Parathyroid adenoma (tissue), 2 donors: Measurements from ENCODE around the gene PSAT1.

Experiments used
- H2AFZ ChIP-seq: fragments of 300-600 bp; sonication (generic); one replicate; pipeline ENCODE4 v1.7.0; 2017; ENCODE audit warnings: antibody characterized with exemption, mild to moderate bottlenecking
- H3K27ac ChIP-seq: fragments of 300-600 bp; sonication (generic); one replicate; pipeline ENCODE4 v1.7.0; 2017
- H3K27me3 ChIP-seq: fragments of 300-600 bp; sonication (generic); one replicate; pipeline ENCODE4 v1.7.0; 2017; ENCODE audit warnings: low read length; ENCODE audit not compliant: control insufficient read depth, insufficient read depth
- H3K36me3 ChIP-seq: fragments of 300-600 bp; sonication (generic); one replicate; pipeline ENCODE4 v1.7.0; 2017; ENCODE audit warnings: low read length; ENCODE audit not compliant: control insufficient read depth, insufficient read depth
- H3K4me1 ChIP-seq: fragments of 300-600 bp; sonication (generic); one replicate; pipeline ENCODE4 v1.7.0; 2017; ENCODE audit warnings: control low read depth
- H3K4me2 ChIP-seq: fragments of 300-600 bp; sonication (generic); one replicate; pipeline ENCODE4 v1.7.0; 2017; ENCODE audit warnings: low read length
- H3K4me3 ChIP-seq: fragments of 300-600 bp; sonication (generic); one replicate; pipeline ENCODE4 v1.7.0; 2017; ENCODE audit warnings: low read depth, low read length
- H3K79me2 ChIP-seq: fragments of 300-600 bp; sonication (generic); one replicate; pipeline ENCODE4 v1.7.0; 2017; ENCODE audit warnings: control low read depth
- H3K9ac ChIP-seq: fragments of 300-600 bp; sonication (generic); one replicate; pipeline ENCODE4 v1.7.0; 2017; ENCODE audit warnings: mild to moderate bottlenecking
- H3K9me3 ChIP-seq: fragments of 300-600 bp; sonication (generic); one replicate; pipeline ENCODE4 v1.7.0; 2017; ENCODE audit warnings: low read length; ENCODE audit not compliant: control insufficient read depth
- CTCF ChIP-seq: fragments of 300-600 bp; sonication (generic); IDR thresholded peaks from one replicate; pipeline ENCODE4 v1.7.0; 2017; ENCODE audit warnings: antibody characterized with exemption, mild to moderate bottlenecking
- donor health status: primary hyperparathyroidism.

The PSAT1 gene

GRCh38 chr9:78332381-78332780 is 35.5 kb downstream of the PSAT1 start:
- H3K4me3 ChIP-seq = no peak overlapping the region
- no peaks in the 10 kb centered on the region for H3K36me3 ChIP-seq
- H3K27me3 ChIP-seq = no peaks in the 10 kb centered on the region
- no peak overlapping the region for H2AFZ ChIP-seq
- H3K9ac ChIP-seq = no peak overlapping the region
- no peaks in the 10 kb centered on the region for H3K4me1 ChIP-seq
- no peak overlapping the region for H3K27ac ChIP-seq
- H3K9me3 ChIP-seq = no peaks in the 10 kb centered on the region
- H3K79me2 ChIP-seq = no peaks in the 10 kb centered on the region
- H3K4me2 ChIP-seq = no peak overlapping the region
- no peak for TF ChIP-seq CTCF

- H3K9me3 ChIP-seq = no peaks in the 10 kb centered on the region
- H3K4me1 ChIP-seq = no peaks in the 10 kb centered on the region
- H3K36me3 ChIP-seq = no peaks in the 10 kb centered on the region
- no peak overlapping the region for H3K4me2 ChIP-seq
- H3K9ac ChIP-seq = no peak overlapping the region
- no peaks in the 10 kb centered on the region for H3K79me2 ChIP-seq
- H3K27me3 ChIP-seq = no peaks in the 10 kb centered on the region
- TF ChIP-seq CTCF = no peak
- no peak overlapping the region for H3K4me3 ChIP-seq
- no peak overlapping the region for H3K27ac ChIP-seq
- H2AFZ ChIP-seq = no peak overlapping the region
Measured at GRCh38 chr9:78348848-78349247, 51.9 kb downstream of the PSAT1 start.

- Histone ChIP-seq H3K27me3 (no peaks in the 10 kb centered on the region), H3K4me1 (no peaks in the 10 kb centered on the region), H2AFZ (no peak overlapping the region), H3K4me2 (no peak overlapping the region), H3K4me3 (no peak overlapping the region), H3K9ac (no peak overlapping the region), H3K36me3 (no peaks in the 10 kb centered on the region), H3K9me3 (no peaks in the 10 kb centered on the region), H3K79me2 (no peaks in the 10 kb centered on the region), H3K27ac (no peak overlapping the region)
- TF ChIP-seq CTCF = no peak
Measured at GRCh38 chr9:78351816-78352215, 54.9 kb downstream of the PSAT1 start.

GRCh38 chr9:78354324-78354973 is 57.5 kb downstream of the PSAT1 start:
- no peaks in the 10 kb centered on the region for H3K9me3 ChIP-seq
- no peak for TF ChIP-seq CTCF
- H3K27me3 ChIP-seq = no peaks in the 10 kb centered on the region
- H2AFZ ChIP-seq = no peak overlapping the region
- H3K4me1 ChIP-seq = no peaks in the 10 kb centered on the region
- no peak overlapping the region for H3K27ac ChIP-seq
- H3K79me2 ChIP-seq = no peaks in the 10 kb centered on the region
- H3K4me2 ChIP-seq = no peak overlapping the region
- no peaks in the 10 kb centered on the region for H3K36me3 ChIP-seq
- no peak overlapping the region for H3K4me3 ChIP-seq
- H3K9ac ChIP-seq = no peak overlapping the region

- Histone ChIP-seq H3K79me2 (no peaks in the 10 kb centered on the region), H3K36me3 (no peaks in the 10 kb centered on the region), H3K4me1 (no peaks in the 10 kb centered on the region), H3K9ac (no peak overlapping the region), H3K4me3 (no peak overlapping the region), H3K4me2 (no peak overlapping the region), H3K27ac (no peak overlapping the region), H3K27me3 (no peaks in the 10 kb centered on the region), H2AFZ (no peak overlapping the region), H3K9me3 (no peaks in the 10 kb centered on the region)
- no peak for TF ChIP-seq CTCF
Measured at GRCh38 chr9:78354989-78355388, 58.1 kb downstream of the PSAT1 start.
